ENCODE data around the gene CDC23.

Gene CDC23, protein sequence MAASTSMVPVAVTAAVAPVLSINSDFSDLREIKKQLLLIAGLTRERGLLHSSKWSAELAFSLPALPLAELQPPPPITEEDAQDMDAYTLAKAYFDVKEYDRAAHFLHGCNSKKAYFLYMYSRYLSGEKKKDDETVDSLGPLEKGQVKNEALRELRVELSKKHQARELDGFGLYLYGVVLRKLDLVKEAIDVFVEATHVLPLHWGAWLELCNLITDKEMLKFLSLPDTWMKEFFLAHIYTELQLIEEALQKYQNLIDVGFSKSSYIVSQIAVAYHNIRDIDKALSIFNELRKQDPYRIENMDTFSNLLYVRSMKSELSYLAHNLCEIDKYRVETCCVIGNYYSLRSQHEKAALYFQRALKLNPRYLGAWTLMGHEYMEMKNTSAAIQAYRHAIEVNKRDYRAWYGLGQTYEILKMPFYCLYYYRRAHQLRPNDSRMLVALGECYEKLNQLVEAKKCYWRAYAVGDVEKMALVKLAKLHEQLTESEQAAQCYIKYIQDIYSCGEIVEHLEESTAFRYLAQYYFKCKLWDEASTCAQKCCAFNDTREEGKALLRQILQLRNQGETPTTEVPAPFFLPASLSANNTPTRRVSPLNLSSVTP

GRCh38 chr5:138213161-138214029 is at the start of gene CDC23:
TSS of gene CDC23 (minus strand) at chr5:138213323. CDS start at chr5:138213312, 11 bp downstream.
- in situ Hi-C loops (cut with HindIII; ENCODE audit: low sequenced_read_pairs), result no loop called here

GRCh38 chr5:138258704-138259292 is 45.7 kb upstream of the CDC23 start:
- in situ Hi-C loops (cut with HindIII; ENCODE audit: low sequenced_read_pairs), result no loop called here

DNA sequence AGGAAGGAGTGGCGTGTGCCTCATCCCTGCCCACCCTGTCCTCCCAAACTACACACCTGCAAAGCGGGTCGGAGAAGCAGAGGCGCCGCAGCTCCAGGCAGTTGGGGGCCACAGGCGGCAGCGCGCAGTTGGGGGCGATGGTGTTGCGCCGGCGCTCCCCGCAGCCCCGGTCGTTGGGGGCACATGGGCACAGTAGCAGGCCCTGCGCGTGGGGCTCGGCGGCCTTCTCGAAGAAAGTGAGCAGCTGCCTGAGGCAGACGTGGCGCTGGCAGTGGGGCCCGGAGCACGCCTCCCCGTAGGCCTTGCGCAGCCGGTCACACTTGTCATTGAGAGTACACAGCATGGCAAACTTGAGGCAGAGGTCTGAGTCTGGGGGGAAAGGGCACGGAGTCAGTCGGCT is 44.5 kb upstream of the CDC23 start:
- in situ Hi-C loops (cut with HindIII; ENCODE audit: low sequenced_read_pairs), result no loop called here

- in situ Hi-C loops (cut with HindIII; ENCODE audit: low sequenced_read_pairs), result no loop called here
These were observed 39.8 kb upstream of the CDC23 start for GRCh38 chr5:138252944-138253343.

GRCh38 chr5:138247800-138248199 is 34.7 kb upstream of the CDC23 start:
- in situ Hi-C loops (cut with HindIII; ENCODE audit: low sequenced_read_pairs), result loop anchor here (5.0 kb wide), 1 partner anchor 100 kb away; no protein-coding TSS in a partner anchor

GRCh38 chr5:138246822-138247221 is 33.7 kb upstream of the CDC23 start:
- in situ Hi-C loops (cut with HindIII; ENCODE audit: low sequenced_read_pairs), result loop anchor here (5.0 kb wide), 1 partner anchor 100 kb away; no protein-coding TSS in a partner anchor

GRCh38 chr5:138246334-138246733 is 33.2 kb upstream of the CDC23 start:
- in situ Hi-C loops (cut with HindIII; ENCODE audit: low sequenced_read_pairs), result loop anchor here (5.0 kb wide), 1 partner anchor 99 kb away; no protein-coding TSS in a partner anchor

- in situ Hi-C loops (cut with HindIII; ENCODE audit: low sequenced_read_pairs), result loop anchor here (5.0 kb wide), 1 partner anchor 98 kb away; no protein-coding TSS in a partner anchor
These were observed 32.6 kb upstream of the CDC23 start for GRCh38 chr5:138245717-138246116.

GRCh38 chr5:138243794-138244193 is 30.7 kb upstream of the CDC23 start:
- in situ Hi-C loops (cut with HindIII; ENCODE audit: low sequenced_read_pairs), result no loop called here

GRCh38 chr5:138241688-138242571 is 28.8 kb upstream of the CDC23 start:
- in situ Hi-C loops (cut with HindIII; ENCODE audit: low sequenced_read_pairs), result no loop called here

- in situ Hi-C loops (cut with HindIII; ENCODE audit: low sequenced_read_pairs), result no loop called here
These were observed 27.7 kb upstream of the CDC23 start for GRCh38 chr5:138240650-138241385.

GRCh38 chr5:138238034-138238433 is 24.9 kb upstream of the CDC23 start:
- in situ Hi-C loops (cut with HindIII; ENCODE audit: low sequenced_read_pairs), result no loop called here

DNA sequence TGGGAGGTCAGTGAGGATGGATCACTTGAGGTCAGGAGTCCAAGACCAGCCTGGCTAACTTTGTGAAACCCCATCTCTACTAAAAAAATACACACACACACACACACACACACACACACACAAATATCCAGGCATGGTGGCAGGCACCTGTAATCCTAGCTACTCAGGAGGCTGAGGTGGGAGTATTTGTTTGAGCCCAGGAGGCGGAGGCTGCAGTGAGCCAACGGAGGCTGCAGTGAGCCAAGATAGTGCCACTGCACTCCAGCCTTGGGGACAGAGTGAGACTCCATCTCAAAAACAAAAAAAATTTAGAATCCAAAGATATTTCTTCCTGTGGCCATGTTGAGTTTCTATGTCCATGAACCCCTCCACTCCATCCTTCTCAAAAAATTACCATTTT is 21.5 kb upstream of the CDC23 start:
- in situ Hi-C loops (cut with HindIII; ENCODE audit: low sequenced_read_pairs), result no loop called here

DNA sequence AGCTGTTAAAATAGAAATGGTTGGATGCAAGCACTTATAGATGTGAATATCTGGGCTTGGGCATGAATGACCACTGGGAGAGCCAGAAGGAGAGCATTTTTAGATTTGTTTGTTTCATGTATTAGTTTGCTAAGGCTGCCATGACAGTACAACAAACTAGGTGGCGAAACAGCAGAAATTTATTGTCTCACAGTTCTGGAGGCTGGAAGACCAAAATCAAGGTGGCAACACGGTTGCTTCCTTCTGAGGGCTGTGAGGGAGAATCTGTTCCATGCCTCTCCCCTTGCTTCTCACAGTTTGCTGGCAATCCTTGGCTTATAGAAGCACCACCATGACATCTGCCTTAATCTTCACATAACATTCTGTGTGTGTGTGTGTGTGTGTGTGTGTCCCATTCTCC is 20.2 kb upstream of the CDC23 start:
- in situ Hi-C loops (cut with HindIII; ENCODE audit: low sequenced_read_pairs), result no loop called here

DNA sequence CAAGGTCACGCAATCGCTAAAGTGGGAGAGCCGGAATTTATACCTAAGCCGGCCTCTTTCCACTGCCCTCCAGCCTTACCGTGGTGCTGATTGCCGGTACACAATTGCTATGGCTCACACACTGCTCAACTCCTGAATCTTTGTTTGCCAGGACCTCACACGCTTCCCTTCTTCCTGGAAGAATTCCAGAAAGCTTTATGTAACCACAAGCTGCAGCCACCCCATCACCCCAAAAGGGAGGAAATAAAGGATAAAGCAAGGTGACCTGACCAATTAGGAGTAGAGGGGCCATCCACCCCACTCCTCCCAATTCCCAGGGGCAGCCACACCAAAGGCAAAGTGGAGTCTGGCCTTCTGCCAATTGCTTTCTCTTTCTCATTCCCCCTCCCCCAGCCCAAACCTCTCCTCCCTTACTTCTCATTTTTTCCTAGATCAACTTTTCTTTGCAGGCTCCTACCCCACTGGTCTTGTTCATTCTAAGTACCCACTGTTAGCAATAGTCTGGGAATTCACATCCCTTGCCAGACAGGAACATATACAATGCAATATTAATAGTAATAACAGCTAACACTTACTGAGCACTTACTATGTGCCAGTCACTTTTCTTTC is 18.0 kb upstream of the CDC23 start:
- in situ Hi-C loops (cut with HindIII; ENCODE audit: low sequenced_read_pairs), result no loop called here

DNA sequence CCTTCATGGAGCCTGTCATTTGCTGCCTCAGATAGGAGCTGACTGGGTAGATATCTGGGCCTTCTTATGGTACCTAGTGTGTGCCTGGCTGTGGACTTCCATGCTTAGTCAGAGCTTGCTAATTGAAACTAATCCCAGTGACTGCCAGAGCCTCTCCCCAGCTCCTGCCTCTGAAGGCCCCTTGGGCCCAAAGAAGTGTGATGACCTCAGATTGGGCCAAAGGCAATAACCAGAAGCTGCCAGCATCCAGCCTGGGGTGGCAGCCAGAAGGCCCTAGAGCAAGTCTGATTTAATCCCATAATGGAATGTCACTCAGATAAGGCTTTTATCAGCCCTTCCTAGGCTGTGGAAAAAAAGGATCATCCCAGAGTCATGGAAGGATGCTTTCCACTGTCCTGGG is 17.1 kb upstream of the CDC23 start:
- in situ Hi-C loops (cut with HindIII; ENCODE audit: low sequenced_read_pairs), result no loop called here

GRCh38 chr5:138229387-138229786 is 16.3 kb upstream of the CDC23 start:
- in situ Hi-C loops (cut with HindIII; ENCODE audit: low sequenced_read_pairs), result no loop called here

GRCh38 chr5:138226910-138227309 is 13.8 kb upstream of the CDC23 start:
- in situ Hi-C loops (cut with HindIII; ENCODE audit: low sequenced_read_pairs), result no loop called here

- in situ Hi-C loops (cut with HindIII; ENCODE audit: low sequenced_read_pairs), result no loop called here
These were observed 11.6 kb upstream of the CDC23 start for GRCh38 chr5:138224712-138225111.

Measured in endothelial cell of hepatic sinusoid (primary cell).